GM19324 (cell line): Measurements from ENCODE around the gene NUDT12.

Experiments
- ATAC-seq: cut with Tn5 transposase; IDR thresholded peaks from one replicate; pipeline ENCODE4 v1.9.1; 2021; ENCODE audit warnings: mild to moderate bottlenecking, moderate library complexity; ENCODE audit not compliant: unreplicated experiment, low FRiP score

NUDT12 gene

DNA sequence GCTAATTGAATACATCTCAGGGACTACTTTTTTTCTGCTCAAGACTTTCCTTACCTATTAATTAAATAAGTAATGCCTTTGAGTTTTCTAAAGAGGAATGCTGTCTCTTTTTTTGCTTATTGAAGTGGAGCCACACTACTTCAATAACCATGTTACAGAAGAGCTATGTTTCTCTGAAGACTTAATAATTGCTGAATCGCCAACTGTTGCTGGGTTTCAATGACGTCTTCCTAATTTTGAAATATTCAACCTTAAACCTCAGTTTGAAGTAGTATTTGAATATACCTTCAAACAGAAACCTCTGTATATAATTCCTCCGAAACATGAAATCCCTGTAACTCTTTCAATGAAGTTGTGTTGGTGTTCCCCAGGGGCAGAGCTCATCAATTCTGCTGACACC lies 21.0 kb downstream of the NUDT12 start:
- no peak for ATAC-seq

DNA sequence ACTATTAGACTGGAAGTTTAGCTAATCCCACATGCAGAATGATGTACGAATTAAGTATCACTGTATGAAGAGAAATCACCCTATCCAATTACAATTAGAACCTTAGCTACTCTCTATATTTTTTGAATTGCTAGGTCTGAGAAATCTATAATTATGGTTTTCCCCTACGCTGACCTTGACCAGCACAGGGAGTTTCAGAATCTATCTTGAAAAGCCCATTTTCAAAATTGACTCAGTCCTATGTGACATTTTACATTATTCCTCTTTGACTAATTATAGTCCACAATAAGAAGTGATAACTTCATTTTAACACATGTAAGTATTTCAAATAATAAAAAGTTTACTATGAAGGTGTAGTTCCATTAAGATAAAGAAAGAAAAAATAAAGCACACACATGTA lies 21.5 kb downstream of the NUDT12 start:
- ATAC-seq, result no peak

DNA sequence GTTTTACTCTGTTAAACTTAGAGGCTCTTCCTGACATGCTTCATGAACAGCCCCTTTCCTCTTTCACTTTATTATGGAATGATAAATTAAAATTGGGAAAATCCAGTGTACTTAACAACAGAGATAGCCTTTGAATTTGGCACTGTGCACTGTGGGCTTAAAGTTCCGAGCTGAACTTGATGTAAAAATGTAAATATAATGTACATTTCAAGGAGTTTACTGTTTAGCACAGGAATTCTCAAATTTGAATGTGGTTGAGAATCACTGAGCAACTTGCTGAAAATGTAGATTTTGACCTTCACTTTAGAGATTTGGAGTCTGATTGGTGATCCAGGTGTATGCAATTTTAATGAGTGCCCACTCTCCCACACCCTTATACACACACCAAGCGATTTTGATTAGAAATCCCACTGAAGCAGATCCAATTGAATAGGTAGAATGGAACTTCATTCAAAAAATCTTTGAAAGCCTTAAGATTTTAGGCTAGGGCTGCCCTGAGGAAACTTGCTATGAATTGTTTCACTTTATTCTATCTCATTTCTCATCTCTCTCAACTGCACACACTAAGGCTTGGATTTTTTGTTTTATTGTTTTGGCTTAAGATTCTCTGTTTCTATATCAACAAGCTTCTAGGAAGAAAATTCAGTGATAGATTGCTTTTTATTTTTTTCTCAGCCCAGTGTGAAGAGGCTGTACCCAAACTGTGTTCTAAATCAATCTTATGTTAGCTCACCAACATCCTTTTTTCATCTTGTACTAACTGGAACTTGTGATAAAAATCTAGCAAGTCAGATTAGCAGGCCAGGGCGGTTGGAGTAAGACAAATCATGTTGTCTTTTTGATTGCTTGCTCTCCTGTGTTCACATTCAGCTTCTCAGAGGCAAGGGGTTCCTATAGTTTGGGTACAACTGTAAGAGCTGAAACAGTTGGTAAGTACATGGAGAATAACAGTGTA lies 22.9 kb downstream of the NUDT12 start:
- ATAC-seq, result no peak

DNA sequence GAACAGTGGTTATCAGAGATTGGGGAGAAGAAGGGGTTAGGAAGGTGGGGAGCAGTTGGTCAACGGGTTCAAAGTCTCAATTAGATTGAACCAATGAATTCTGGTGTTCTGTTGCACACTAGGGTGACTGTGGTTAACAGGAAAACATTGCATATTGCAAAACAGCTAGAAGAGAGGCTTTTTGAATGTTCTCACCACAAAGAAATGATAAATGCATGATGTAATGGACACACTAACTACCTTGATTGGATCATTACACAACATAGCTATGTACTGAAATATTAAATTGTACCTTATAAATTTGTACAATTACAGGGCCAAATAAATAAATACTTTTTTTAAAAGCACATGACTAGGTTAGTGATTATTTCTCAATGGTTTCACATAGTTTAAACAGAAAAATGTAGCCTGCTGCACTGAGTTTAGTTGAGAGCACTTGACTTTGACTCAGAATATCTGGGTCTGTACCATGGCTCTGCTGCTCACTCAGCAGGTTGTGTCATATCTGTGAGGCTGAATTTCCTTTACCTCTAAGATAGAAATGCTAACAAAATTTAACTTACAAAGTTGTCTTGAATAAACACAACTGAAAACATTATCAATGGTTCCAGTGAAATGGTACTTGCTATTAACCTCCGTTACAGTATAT lies 30.4 kb downstream of the NUDT12 start:
- ATAC-seq, result no peak

DNA sequence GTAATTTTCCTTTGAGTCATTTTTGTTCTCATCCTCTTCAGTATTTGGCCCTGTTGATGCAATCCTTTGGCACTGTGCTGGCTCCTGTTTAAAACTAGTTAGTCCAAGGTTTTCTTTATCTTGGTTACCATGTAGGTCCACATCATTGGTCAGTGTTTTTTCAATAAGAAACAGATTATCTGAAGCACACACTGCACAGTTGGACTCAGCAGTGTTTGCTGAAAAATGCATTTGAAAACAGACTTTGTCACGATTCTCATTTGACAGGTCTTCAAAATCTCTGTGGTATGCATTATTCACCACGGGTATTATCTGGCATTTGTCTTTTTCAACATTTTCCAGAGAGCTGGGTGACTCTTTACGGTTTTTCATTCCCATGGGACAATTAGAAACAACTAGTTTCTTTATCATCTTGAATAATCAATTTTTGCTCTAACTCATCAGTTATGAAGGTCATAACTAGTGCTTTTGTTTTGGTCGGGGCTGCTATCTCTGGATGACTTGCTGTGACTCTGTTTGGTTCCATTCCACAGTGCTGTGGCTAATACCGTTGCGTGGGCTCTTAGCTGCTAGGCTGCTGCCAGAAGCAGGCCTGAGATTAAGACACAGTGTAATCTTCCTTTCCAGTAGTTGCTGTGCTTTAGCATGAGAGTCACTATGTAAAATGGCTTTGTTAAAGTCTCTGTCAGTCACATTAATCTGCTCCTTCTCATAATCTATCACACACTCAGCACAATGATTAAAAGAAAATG lies 36.2 kb downstream of the NUDT12 start:
- ATAC-seq, result no peak

DNA sequence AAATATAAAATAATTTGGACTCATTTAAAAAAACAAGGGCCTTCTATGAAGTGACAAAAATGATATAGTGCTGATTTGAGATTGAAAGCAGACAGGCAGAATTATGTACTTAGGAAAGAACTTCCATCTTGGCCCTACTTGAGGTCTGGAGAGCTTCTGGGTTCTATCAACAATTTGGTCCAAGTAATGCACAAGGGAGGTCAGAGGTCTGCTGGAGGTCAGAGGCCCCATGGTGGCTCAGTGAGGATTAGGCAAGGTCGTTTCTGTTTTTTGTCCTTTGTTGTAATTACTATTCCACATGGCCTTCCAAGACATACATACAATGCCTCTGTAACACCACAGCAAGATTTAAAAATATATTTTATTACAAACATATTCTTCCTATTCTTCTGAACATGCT lies 37.2 kb downstream of the NUDT12 start:
- ATAC-seq, result no peak

DNA sequence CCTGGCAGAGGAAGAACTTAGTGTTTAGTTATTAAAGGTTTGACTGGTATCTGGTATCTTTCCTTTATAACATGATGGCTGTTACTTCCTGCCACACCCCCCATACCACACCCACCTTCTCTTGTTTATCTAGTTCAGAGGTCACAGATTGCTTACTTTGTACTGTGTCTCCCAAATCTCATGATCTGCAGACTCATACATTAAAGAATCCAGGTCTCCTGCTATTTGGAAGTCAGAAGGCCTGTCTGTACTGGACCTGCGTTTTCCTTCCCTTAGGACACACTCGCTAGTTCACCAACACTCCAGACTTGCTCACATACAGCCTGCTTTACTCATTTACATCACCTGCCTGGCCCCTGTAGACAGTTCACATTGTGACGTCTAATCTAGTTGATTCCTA lies 39.3 kb downstream of the NUDT12 start:
- ATAC-seq, result no peak

DNA sequence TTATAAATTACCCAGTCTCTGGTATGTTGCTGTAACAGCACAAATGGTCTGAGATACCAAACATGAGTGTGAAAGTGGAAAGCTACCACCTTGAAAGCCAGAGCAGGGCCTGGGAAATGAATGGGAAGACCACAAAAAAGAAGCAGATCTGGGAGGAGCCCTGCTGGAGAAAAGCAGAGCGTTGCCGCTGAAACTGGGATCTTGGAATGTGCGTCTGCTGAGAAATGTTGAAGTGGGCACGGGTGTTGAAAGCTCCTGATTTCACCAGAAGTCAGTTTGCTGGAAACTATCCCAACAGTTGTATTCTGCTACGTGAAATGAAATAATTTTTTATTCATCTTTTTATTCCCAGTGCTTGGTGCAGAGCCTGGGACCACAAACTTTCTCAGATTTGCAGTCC lies 40.0 kb downstream of the NUDT12 start:
- no peak for ATAC-seq

DNA sequence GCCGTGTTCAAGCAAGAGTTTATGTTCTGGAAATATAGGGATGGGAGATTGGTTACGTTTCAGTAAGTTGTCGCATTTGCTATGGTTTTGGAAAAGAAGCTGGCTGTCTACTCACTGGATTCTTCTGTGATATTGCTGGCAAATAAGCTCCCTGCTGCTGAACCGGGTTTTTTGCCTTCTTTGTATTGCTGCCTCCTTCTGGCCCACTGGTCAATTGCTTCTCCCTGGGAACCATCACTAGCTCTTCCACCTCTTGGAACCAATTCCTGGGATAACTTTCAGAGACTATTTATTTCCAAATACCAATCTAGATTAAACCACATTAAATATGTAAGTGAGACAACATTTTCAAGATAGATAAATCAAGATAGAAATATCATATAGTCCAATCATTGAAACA lies 43.0 kb downstream of the NUDT12 start:
- ATAC-seq, result no peak

DNA sequence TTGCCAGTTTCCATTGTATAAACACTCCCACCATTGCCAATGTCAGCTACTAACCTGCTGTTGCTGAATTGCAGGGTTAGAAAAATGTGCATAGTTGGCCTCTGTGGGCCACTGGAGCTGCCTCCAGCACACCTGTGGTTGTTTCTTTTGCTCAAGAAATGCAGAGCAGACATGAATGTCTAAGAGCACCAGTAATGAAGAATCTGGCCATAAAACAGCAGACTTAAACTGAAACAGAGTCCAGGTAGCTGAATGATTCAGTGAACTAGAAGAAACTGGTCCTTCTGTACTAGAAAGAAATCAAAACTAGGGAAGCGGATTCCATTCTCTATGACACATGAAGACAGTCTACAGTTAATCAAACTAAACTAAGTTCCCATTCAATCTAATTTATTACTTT lies 48.2 kb downstream of the NUDT12 start:
- ATAC-seq, result no peak

DNA sequence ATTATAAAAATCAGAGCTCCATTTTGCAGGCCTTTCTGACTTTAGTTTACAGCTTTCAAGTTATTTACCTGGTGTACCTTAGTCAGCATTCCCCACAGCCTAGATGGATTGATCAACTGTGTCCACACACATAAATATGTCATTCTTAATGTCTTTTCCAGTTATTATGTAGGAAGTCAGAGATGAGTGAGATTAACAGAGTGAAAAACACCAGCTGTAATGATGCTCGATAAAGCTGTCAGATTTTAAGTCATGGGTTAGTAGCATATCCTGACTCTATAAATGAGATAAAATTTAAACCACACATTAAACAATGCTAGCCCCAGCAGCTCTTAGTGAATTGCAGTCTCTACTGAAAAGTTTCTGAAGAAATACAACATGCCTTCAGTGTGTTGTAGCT lies 48.9 kb downstream of the NUDT12 start:
- no peak for ATAC-seq

DNA sequence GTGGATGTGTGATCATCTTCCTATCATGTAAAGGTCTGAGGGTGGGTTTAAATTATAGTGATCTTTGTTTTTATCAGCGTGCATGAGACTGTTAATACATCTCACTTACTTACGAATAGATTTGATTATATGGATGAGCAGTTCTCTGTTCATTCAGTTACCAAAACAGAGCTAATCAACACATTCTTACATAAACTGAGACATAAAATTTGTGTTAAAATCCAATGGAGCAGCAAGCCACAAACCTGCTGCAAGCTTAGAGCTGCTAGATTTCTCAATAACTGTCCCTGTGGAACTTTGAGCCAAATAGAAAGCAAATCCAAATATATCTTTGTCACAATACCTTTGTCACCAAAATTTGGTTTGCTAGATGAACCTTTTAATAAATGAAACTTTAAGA lies 50.1 kb downstream of the NUDT12 start:
- ATAC-seq, result no peak

DNA sequence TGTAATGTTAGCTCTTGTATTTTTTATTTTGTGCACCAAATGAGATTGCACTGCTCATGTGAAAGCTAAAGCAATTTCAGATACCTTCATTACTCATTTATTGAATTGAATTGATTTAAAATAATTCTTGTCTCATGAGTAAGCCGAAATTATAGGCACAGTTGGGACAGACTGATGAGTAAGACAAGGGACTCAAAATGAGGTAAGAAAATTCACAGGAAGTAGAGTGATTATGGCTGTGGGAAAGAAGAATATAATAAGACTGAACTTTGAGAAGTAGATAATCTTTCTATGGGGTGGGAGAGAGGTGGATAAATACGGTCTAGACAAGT lies 51.1 kb downstream of the NUDT12 start:
- no peak for ATAC-seq

DNA sequence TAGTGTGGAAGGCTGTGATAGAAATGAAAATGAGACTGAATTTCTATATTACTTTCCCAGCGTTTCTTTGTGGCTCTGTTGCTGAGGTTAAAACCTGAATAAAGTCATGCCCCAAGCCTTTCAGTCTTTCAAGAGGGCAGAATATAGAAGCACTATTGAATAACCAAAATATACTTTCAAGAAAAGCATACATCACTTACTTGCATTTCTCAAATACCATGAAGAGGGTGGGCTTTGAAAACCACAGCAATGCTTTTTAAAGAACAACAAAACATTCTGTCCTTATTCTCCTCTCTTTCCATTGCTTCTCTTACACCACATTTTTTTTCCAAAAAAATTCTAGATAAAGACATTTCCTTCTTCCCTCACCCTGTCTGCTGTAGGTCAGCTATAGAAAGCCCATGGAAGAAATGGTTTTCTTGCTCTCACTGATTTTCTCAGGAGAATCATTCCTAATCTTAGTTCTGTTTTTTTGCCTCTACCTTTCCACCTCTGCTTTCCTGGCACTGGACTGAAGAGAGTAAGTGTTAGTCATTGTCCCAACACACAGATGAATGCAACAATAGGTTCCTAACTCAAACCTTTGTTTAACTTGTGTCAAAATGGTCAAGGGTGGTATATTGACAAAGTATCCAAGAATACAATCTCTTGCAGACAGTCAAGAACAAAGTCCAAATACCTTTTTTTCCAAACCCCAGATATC lies 51.6 kb downstream of the NUDT12 start:
- ATAC-seq, result no peak

DNA sequence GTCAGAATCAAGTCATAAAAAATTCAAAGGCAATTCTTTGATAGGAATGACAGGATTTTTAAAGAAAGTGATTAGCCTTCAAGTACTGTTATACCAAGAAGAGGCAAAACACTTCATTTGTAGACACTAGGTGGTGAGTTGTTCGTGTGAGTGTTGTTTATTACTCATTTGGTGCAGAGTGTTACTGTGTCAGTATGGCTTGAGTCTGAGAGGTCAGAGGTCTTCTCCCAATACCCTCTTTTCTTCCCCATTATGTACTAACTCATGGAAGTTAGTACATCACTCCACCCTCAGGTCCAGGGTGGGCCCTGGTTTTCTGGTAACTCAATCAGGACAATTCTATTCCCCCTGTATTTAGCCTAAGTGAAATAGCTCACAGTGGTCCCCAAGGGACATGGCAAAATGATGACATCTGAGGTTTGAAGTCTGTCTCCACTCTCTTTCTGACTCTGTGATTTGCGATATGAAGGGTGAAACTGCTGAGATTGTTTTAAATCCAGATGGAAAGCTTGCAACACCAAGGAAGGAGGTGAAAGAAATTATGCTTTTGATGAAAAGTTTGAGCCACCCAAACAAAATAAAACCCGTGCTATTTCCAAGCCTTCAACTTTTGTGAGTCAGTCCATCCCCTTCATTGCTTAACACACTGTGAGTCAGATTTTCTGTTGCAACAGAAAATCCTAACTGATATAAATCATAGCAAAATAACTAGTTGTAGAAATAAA lies 56.8 kb downstream of the NUDT12 start:
- ATAC-seq, result no peak

DNA sequence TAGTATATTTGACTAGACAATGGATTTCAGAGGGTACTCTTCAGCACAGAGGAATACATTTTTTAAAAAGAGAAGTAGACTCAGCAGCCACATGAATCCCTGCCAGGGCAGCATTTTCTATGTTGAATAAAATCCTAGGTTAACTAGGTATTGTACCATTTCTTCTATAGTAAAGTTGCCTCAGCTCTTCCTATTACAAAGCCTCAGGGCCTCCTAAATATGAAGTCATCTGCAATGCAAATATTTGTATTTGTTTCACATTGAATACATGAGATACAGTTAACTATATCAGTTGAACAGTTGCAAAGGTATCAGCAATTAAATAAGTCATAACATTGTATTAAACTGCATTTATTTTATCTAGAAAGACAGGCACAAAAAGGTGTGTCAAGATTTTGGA lies 59.5 kb downstream of the NUDT12 start:
- no peak for ATAC-seq

DNA sequence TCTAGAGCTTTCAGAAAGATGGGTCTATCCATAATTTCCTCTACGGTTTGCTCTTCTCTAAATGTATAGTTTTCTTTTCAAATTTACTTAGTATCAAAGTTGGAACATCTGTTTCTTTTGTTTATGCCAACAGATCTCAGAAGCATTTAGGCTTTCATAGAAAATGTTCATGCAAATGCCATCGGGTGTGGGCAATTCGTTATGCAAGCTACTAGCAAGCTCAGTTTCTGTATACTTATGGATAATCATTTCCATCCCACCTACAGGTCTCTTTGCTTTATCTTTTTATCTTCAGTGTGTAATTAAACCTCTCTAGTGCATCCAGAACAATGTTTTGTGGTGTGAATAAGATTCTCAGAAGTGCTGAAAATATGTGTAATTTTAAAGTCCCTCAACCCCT lies 59.9 kb downstream of the NUDT12 start:
- ATAC-seq, result no peak
